Activated CD4-positive, alpha-beta T cell treated with anti-CD3 and anti-CD28 coated beads, Interleukin-2, Interleukin-4, amounts not matched to agents 100 ng/mL and 50 ng/mL, durations not matched to agents 16 hours and 8 hours (primary cell): ENCODE measurements around the gene NR5A2.

Source experiments
- DNase-seq: peaks from one replicate; pipeline ENCODE4 v3.0.0-alpha.2; 2020; ENCODE audit warnings: low spot score

The NR5A2 gene

DNA sequence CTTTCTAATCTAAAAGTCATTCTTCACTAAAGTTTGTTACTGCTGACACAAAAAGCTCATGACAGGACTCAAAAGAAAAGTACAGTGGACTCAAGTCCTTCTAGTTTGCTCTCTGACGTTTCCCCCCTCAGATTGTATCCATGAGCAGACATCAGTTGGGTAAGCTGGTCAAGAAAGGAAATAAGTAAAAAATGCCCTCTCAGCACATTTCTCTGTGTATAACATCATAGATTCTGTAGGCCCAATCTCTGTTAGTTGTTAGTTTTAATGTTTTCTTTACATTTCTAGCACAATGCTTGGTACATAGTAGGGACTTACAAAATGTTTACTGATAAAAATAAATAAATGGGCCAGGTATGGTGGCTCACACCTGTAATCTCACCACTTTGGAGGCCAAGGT is 96.8 kb downstream of the NR5A2 start:
- DNase-seq = no peak

DNA sequence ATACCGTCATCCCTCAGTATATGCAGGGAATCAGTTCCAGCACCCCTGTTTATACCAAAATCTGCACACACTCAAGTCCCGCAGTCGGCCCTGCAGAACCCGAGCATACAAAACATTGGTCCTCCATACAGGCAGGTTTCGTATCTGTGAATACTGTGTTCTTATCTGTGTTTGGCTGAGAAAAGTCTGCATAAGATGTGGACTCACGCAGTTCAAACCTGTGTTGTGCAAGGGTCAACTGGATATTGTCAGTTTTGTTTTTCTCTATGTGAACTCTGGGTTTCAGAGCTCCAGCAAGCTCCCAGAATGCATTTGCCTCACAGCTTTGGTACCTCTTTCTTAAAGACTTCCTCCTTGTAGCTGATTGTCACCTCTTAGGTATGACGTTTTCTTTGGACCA is 100.6 kb downstream of the NR5A2 start:
- DNase-seq = no peak

DNA sequence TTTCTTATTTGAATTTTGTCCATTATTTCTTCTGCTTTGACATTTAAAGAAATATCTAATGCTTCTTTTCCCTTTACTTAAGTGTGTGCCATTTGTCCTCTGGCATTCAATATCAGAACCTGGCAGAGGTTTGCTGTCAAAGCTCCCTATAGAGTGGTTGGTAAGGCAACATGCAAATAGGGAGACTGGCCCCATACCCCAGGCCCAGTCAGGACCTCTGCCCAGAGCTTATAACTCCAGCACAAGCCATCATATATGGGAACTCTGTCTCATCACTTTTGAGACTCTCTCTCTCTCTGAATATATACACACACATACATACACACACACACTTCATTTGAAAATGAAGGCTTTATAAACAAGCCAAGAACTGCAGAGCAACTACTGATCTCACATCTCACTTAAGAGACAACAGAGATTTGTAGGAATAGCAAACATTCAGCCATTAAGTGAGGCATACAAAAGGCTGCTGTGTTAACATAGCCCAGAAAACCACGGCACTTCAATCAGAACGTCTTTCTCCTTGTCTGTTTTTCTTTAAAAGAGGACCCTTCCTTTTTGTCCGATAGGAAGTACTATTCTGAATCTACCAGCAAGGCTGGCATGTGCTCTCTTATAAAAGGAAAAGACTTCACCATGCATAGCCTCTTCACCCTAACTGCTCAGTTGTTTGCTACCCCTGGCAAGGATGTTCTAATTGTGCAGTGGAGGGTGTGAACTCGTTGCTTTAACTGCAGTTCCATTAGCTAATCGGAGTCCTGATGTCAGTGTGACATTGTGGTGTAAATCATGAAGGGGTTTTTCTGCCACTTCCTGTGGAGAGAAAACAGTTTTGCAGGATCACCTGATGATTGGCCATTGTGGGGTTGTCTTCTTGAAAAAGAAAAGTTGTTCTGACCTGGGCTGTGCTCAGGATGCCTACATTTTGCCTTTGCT is 101.7 kb downstream of the NR5A2 start:
- peak; percentile 36 for DNase-seq

DNA sequence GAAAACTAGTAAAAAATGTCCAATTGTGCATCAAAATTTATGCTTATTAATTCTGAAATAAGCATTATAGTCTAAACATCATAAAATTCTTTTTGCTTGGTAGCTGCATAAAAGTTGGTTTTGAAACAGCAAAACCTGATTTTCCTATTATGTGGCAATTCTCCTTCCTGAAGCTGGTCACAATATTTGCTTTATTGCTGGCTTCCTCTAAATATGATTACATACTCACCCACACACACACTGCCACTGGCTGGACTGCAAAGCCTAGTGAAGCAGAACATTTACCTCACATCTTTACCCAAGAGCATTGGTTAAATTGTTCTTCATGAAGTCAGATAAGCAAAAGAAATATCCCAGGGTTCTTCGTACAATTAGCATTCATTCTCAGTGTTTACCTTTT is 103.0 kb downstream of the NR5A2 start:
- DNase-seq = no peak

DNA sequence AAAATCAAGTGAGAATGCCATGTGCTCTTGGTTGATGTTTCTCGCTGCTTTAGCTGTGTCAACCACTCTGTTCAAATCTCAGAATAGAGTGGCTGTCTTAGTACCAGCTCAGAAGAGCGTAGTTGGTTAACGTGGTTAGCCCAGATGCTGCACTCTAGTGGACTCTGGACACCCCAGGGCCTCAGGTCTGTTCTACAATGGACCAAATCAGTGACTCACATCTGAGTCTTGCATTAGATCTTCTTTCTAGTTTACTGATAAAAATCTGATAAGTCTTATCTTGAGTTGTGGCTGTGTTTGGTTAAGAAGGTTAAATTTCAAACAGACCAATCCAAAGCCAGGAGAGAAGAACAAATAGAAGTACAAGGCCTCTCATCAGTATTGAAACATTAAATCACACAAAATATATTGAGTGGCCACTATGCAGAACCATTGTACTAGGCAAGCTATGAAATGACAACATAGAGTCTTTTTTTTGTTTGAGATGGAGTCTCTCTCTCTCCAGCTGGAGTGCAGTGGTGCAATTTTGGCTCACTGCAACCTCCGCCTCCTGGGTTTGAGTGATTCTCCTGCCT is 104.1 kb downstream of the NR5A2 start:
- no peak for DNase-seq

DNA sequence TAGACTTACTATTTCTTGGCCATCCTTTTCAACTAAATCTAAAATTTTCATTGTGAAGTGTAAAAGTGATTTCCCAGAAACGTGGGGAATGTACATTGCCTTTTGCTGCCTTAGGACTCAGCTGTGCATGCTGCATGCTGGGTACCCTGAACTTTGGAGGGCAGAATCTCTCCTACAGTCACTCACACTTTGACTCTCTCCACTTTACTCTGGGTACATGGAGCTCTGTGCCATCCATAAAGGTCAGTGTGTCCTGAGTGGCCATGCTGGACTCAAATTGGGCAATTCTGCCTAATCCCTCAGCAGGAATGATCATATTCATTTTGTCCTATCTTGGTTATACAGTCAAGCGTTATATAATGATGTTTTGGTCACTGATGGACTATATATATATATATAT is 105.6 kb downstream of the NR5A2 start:
- DNase-seq = no peak

DNA sequence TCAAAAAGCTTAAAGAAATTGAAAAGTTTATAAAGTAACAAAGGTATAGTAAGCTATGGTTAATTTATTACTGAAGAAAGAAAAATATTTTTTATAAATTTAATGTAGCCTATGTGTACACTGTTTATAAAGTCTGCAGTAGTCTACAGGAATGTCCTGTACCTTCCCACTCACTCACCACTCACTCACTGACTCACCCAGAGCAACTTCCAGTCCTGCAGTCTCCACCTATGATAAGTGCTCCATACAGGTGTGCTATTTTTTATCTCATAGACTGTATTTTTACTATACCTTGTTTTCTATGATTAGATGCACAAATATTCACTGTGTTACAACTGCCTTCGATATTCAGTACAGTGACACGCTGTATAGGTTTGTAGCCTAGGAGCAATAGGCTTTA is 106.6 kb downstream of the NR5A2 start:
- DNase-seq = no peak

DNA sequence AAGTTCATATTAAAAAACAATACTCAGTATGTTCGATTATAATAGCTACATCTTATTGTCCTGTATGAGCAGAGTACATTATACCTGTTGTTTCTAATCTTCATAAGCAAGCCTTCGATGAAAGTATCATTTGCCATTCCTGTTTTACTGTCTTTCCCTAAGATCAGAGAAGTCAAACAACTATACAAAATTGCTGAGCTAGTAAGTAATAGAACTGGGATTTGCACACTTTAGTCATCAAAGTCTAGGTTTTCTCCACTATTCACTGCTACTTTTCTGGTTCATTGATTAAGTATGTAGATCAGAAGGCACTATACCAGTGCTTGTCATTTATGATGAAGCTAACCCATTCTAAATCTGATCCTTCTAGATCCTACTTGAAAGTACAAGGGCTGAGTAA is 108.9 kb downstream of the NR5A2 start:
- DNase-seq = no peak

DNA sequence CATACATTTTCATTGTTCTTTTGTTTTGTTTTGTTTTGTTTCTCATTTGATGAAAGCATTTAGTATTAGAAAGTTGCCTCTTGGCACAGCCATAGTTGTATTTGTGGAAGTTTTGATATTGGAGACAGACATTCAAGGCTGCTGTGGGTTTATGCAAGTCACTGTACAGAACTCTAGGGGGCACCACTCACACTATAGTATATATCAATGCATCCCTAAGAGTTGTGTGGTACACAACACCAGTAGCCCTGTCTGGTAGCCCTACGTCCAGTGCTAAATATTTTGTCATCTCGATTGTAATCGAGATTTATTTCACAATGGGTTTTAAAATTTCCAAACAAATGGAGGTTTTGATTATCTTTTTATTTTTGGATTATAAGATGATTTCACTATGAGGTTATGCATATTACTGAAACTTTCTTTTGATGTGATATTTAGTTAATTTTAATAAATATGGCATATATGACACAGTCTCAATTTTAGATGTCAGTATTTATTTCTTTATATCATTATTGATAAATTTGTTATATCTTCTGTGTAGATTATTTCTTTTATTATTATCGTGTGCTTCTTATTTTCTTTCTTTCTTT is 112.2 kb downstream of the NR5A2 start:
- peak; percentile 46 for DNase-seq

DNA sequence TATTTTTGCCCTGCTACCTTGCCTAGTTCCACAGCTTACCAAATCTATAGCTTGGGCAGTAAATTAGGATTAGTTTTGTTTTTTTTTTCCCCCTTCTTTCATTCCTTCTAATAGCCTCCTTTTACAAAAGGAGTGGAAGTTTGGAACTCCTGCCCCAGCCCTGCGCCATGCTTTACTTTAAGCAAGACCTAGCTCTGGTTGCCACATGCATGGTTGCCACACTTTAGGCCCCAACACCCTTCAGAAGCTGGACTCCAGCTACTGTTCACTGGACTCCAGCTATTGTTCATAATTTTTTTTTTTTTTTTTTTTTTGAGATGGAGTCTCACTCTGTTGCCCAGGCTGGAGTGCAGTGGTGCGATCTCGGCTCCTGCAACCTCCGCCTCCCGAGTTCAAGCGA is 115.8 kb downstream of the NR5A2 start:
- no peak for DNase-seq

DNA sequence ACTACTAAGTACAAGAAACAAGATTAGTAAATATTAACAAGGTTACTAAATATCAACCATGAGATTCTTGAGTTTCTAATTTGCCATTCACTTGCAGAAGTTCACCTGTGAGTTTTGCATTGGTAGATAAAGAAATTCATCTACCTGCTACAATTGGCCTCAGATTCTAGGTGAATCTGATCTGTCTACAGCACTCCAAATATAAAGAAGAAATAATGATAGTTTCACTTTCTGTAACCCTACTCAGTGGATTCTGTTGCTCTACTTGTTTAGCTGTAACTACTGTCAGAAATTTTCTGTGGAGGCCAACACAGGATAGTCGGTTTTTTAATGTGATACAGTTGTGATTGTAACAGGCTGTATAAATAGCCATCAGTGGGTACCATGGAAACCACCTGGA is 118.6 kb downstream of the NR5A2 start:
- no peak for DNase-seq

DNA sequence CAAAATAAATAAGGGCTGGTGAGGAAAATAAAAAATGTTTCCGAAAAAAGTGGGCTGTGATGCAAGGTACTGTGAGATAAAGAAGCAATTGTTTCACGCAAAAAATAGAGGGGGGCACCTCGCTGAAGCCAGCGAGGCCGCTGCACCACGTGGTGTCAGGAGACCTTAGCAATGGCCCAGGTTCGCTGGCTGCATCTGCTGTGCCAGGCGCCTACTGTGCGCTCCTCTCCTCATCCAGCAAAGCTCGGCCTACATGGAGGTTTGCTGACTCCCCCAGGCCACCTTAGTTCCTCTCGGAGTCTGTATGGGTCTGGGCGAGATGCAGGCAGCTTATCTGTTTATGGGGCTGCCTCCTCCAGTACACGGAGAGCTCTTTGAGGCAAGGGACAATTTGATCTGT is 119.6 kb downstream of the NR5A2 start:
- no peak for DNase-seq

DNA sequence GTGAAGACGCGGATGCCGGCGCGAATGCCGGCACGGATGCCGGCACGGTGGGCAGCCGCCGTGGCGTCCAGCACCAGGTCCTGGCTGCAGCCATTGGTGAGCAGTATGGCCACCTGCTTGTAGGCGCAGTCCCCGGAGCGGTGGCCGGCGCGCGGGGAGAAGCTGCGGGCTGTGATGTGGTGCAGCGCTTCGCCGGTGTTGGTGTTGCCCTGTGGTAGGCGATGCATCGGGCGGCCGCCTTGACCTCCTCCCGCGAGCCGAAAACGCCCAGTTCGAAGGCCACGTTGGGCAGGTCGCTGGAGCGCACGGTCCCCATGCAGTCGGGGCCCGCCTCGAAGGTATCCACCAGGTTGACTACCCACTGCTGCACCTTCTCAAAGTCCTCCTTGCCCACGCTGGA is 120.2 kb downstream of the NR5A2 start:
- DNase-seq = no peak

DNA sequence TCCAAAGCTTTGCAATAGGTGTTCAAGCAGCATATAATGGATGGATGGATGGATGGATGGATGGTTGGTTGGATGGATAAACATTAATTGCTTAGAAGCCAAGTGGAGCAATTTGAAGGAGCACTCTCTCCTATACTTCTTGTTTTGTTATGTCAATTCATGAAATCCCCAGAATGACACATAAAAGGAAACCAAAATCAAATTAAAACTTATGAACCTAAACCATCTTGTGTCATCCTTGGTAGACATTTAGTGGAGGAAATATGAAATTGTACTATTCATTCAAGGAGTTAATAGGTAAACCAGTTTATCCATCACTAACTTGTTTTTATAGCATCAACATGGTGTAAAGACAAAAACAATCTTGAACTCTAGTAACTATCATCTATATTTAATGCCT is 122.5 kb downstream of the NR5A2 start:
- DNase-seq = no peak

DNA sequence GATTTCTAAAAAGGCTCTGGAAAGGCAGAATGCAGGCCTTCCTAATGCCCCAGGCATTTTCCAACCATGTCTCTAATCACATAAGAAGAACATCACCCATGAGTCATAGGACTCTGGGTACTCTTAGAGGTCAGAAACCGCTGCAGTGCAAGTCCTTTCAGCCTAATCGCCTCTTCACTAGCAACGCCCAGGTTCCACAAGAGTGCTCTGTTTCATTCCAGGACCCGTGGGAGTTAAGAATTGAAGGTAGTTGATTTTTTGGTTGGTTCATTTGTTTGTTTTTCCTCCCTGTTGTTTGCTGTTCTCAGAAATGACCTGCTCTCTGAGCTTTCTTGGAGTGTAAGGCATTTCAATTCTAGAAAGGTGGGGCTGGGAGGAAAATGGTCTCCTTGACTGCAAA is 123.2 kb downstream of the NR5A2 start:
- DNase-seq = peak; percentile 34

DNA sequence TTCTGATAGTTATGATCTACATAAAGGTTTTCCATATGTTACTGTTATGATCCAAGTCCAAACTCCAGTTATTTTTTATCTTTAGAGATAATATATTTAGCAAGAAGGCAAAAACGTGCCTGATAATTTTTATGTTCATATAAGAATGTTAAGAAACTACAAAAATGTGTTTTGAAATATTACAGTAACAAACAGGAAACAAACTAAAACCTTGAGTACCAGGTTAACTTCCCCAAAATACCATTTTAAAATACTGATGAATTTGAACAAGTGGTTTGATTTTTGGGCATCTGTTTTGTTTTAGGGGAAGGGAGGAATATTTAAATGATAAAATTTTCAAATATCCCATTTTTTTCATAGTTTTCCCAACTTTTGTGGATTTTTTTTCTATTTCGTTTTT is 124.8 kb downstream of the NR5A2 start:
- DNase-seq = no peak

DNA sequence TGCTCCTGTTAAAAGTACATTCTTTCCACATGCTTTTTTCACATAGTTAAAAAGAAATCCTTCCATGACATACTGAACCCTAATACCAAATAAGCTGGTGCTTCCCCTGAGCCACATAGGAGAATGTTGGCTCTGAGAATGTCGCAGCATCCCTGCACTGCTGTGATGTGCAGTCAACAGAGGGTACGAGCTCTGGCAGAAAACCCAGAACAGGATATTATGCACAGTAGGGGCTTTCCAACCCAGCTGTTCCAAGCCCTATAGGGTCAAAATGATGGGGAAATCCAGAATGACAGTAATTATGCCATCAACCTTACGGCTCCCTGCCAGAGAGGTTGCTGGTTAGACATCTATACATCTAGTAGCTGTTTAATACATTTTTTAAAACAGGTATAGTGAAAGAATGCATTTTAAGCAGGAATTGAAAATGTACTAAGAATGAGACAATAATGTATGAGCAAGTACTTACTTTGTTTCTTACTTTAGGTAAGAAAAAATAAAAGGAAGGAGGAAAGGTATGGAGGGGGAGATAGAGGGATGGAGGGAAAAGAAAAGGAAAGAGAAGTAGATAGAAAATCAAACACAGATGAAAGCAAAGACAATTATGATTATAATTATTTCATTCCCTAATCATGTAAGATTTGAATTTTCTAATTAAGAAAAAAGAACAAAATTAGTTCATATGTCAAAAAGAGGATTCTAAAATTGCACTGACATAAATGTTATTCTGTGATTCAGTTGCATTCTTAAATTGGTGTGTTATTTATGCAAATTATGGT is 126.0 kb downstream of the NR5A2 start:
- peak; percentile 80 for DNase-seq

DNA sequence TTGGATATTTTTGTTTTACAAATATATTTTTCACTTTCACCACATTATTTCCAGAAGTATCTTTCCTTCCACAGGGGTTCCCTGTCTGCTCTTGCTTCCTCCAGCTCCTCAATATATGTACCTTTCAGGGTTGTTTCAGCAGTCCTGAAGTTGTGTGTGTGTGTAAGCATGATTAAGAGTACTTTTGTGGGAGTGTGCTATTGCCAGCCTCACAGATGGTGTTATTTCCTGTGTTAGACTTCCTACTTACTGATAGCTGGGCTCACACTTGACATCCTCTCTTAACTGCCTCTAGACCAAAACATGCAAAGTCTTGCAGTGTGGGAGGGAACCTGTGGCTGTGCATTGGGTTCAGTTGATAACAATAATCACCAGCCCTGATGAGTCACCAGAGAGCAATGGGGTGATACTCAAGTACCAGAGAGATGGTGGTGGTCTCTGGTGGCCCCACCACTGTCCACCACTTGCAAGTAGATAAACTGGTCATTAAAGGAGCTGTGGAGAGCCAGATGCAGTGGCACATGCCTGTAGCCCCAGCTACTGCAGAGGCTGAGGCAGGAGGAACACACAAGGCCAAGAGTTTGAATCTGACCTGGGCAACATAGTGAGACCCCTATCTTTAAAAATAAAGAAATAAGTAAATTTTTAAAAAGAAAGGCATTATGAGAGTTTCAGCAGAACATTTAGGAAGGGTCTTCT is 126.7 kb downstream of the NR5A2 start:
- peak; percentile 86 for DNase-seq

DNA sequence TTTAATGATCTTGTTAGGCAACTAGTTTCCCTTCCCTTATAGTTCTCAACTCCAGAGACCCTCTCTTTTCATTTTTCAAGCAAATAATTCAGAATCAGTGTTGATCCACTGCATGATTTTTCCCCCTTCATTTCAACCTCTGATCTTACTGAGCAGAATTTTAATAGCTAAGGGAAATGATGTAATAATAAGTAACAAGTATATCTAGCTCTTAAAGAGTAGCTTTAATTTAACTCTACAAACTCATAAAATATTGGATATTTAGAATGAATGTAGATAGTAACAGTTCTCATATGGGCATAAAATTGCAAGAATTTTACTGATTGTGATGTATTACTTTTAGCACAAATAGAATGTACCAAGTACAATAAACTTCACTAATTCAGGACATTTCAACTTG is 130.2 kb downstream of the NR5A2 start:
- DNase-seq = no peak

DNA sequence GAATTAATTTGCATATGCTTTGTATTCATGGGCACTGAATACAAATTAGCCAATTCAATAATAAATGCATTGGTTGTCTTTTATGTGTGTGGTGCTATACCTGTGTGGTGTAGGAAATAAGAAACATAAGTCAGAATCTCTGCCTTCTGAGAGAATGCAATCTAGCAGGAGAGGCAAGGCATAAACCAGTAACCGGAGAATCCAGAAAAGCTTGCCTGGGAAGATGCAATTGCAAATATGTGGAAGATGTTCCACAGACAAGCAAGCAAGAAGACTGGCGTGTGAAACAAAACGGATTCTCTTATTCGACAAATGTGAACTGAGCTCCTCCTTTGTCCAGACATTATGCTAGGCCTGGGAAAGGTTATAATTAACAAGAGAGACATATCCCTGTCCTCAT is 134.3 kb downstream of the NR5A2 start:
- no peak for DNase-seq

DNA sequence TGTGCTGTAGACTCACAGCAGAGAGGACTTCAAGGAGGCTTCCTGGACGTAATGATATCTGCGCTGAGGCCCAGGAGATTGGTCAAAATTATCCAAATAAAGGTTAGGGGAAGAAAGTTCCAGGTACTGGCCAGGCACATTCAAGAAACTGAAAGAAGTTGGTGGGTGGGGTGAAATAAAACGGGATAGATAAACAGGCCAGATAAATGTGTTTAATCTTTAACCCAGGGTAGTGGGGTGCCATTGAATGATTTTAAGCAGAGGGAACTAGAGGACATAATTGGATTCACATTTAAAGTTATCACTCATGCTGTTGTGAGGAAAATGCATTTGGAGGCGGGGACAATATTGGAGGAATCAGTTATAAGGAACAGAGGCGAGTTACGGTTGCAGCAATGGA is 134.7 kb downstream of the NR5A2 start:
- no peak for DNase-seq

DNA sequence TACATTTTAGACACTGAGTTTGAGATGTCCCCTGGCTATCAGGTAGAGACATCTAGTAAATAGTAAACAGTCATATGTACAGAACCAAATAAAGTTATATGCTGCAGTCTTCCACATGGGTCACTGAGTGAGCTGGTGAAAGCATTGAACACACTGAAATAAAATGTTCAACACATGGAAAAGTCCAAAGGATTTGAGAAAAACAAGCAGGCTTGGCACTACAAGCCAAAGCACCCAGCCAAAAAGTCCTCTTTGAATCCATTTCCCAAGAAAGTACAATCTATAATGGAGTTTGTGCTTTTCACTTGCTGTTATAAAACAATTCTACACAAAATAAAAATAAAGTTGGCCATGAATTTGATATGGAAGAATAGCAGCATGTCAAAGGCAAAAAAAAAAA is 135.4 kb downstream of the NR5A2 start:
- DNase-seq = no peak
